Hepatocyte (in vitro differentiated cells): ENCODE data around the gene DBH. TPM values are rescaled to one million over a fixed set of nuclear protein-coding genes. Genes with fewer than 3 reads are reported as not detected.

Experiments
- DNase-seq: peaks from one replicate; pipeline ENCODE4 v3.0.0-alpha.2; 2016; ENCODE audit warnings: low spot score
- H2AFZ ChIP-seq: fragments of 200-600 bp; sonication (generic); 2 replicates; pipeline ENCODE4 v1.6.0; 2016; ENCODE audit warnings: antibody characterized with exemption, mild to moderate bottlenecking
- H3K27ac ChIP-seq: fragments of 200-600 bp; sonication (generic); 2 replicates; pipeline ENCODE4 v1.5.1; 2016; ENCODE audit warnings: mild to moderate bottlenecking
- H3K27me3 ChIP-seq: fragments of 200-600 bp; sonication (generic); 2 replicates; pipeline ENCODE4 v1.6.1; 2016
- H3K36me3 ChIP-seq: fragments of 200-600 bp; sonication (generic); replicated peaks from 2 replicates; pipeline ENCODE4 v1.5.1; 2016; ENCODE audit warnings: low read depth; ENCODE audit not compliant: insufficient read depth
- H3K4me1 ChIP-seq: fragments of 200-600 bp; sonication (generic); 2 replicates; pipeline ENCODE4 v1.5.1; 2016; ENCODE audit warnings: mild to moderate bottlenecking, moderate library complexity; ENCODE audit not compliant: insufficient read depth
- H3K4me2 ChIP-seq: fragments of 200-600 bp; sonication (generic); 2 replicates; pipeline ENCODE4 v1.6.0; 2016
- H3K4me3 ChIP-seq: fragments of 200-600 bp; sonication (generic); 2 replicates; pipeline ENCODE4 v1.5.1; 2016; ENCODE audit warnings: mild to moderate bottlenecking
- H3K79me2 ChIP-seq: fragments of 200-600 bp; sonication (generic); 2 replicates; pipeline ENCODE4 v1.6.0; 2017; ENCODE audit warnings: mild to moderate bottlenecking
- H3K9me2 ChIP-seq: fragments of 200-600 bp; sonication (generic); replicated peaks from 2 replicates; pipeline ENCODE4 v1.6.0; 2017; ENCODE audit warnings: mild to moderate bottlenecking; ENCODE audit not compliant: insufficient read depth
- H3K9me3 ChIP-seq: fragments of 200-600 bp; sonication (generic); 2 replicates; pipeline ENCODE4 v1.5.1; 2016; ENCODE audit warnings: low read depth, mild to moderate bottlenecking
- H4K20me1 ChIP-seq: fragments of 200-600 bp; sonication (generic); 2 replicates; pipeline ENCODE4 v1.6.0; 2016; ENCODE audit warnings: mild to moderate bottlenecking; ENCODE audit not compliant: insufficient read depth, poor library complexity, severe bottlenecking
- CTCF ChIP-seq: fragments of 200-600 bp; sonication (generic); IDR thresholded peaks from 2 replicates; pipeline ENCODE4 v1.5.1; 2016; ENCODE audit warnings: antibody characterized with exemption, mild to moderate bottlenecking; ENCODE audit not compliant: poor library complexity
- EZH2 ChIP-seq: fragments of 200-600 bp; sonication (generic); IDR thresholded peaks from 2 replicates; pipeline ENCODE4 v1.6.1; 2016; ENCODE audit warnings: antibody characterized with exemption, mild to moderate bottlenecking, borderline replicate concordance
- EZH2phosphoT487 ChIP-seq: fragments of 200-600 bp; sonication (generic); IDR thresholded peaks from one replicate; pipeline ENCODE4 v1.6.1; 2018; ENCODE audit warnings: antibody characterized with exemption, mild to moderate bottlenecking, low read depth, moderate library complexity; ENCODE audit not compliant: unreplicated experiment, severe bottlenecking
- WGBS: methylation state at CpG from one replicate; pipeline ENCODE4 v1.1.6; 2016; ENCODE audit warnings: low lambda C conversion rate; ENCODE audit errors: missing lambda C conversion rate; 5-methylcytosine and 5-hydroxymethylcytosine counted together
- polyA plus RNA-seq: library from polyadenylated mRNA; unstranded; fragments of >200 nt; fragmentation: Nextera tagmentation; extraction: Ambion mirVana; gene quantifications from 2 replicates; pipeline ENCODE4 v1.2.1, GENCODE V29; 2016
- total RNA-seq: library from RNA; depleted of rRNA; stranded (reverse); fragments of >200 nt; gene quantifications from 2 replicates; pipeline ENCODE4 v1.2.3, GENCODE V29; 2014

Gene DBH
- total and polyA plus RNA-seq, 2 experiments from 2014 or later, result 0.44 TPM; not detected in 1

- Histone ChIP-seq H3K9me3 (no peaks in the 10 kb centered on the region), H3K9me2 (no peaks in the 10 kb centered on the region), H3K4me3 (no peak overlapping the region), H4K20me1 (no peaks in the 10 kb centered on the region), H3K4me1 (peaks cover 22% of the 10 kb centered on the region), H3K79me2 (no peaks in the 10 kb centered on the region), H3K36me3 (no peaks in the 10 kb centered on the region), H2AFZ (no peak overlapping the region), H3K27me3 (no peaks in the 10 kb centered on the region), H3K27ac (no peak overlapping the region), H3K4me2 (no peak overlapping the region)
- 77% methylated on average over 14 of the region's 21 CpGs for WGBS
- TF ChIP-seq CTCF (no peak), EZH2 (no peak), EZH2phosphoT487 (no peak)
- no peak for DNase-seq
Observed at GRCh38 chr9:133703591-133704399, 67.6 kb downstream of the DBH start.

GRCh38 chr9:133704711-133705181 is 68.6 kb downstream of the DBH start:
- Histone ChIP-seq H3K36me3 (no peaks in the 10 kb centered on the region), H3K79me2 (no peaks in the 10 kb centered on the region), H3K4me2 (no peak overlapping the region), H2AFZ (no peak overlapping the region), H3K4me1 (peaks cover 22% of the 10 kb centered on the region), H3K27me3 (no peaks in the 10 kb centered on the region), H3K4me3 (no peak overlapping the region), H3K9me3 (no peaks in the 10 kb centered on the region), H3K9me2 (no peaks in the 10 kb centered on the region), H4K20me1 (no peaks in the 10 kb centered on the region), H3K27ac (no peak overlapping the region)
- TF ChIP-seq EZH2phosphoT487, result no peak
- no peak for TF ChIP-seq EZH2
- DNase-seq, result no peak
- WGBS, result 93% methylated on average over 19 of the region's 23 CpGs

- H3K27ac ChIP-seq, result no peak overlapping the region
Observed at GRCh38 chr9:133705576-133705975, 69.4 kb downstream of the DBH start.

More at GRCh38 chr9:133705576-133705975, 69.4 kb downstream of the DBH start:
- Histone ChIP-seq H3K9me3 (no peaks in the 10 kb centered on the region), H3K79me2 (no peaks in the 10 kb centered on the region), H3K4me3 (no peak overlapping the region), H4K20me1 (no peaks in the 10 kb centered on the region), H3K9me2 (no peaks in the 10 kb centered on the region), H3K36me3 (no peaks in the 10 kb centered on the region), H2AFZ (no peak overlapping the region), H3K27me3 (no peaks in the 10 kb centered on the region), H3K4me1 (peaks cover 22% of the 10 kb centered on the region), H3K4me2 (no peak overlapping the region)
- TF ChIP-seq EZH2phosphoT487 (no peak), EZH2 (no peak), CTCF (no peak)
- 81% methylated on average over 10 of the region's 10 CpGs for WGBS
- DNase-seq, result no peak
